SHP77 (cell line): Measurements from ENCODE around the gene RITA1.
A peak's percentile ranks its signal among the peaks of the same experiment; 100 is the strongest.
"Not testable (repeated sequence)": the region's sequence is repeated elsewhere in the genome, so short reads cannot be mapped to it uniquely, and the experiment has no call there.

Source experiments
- DNase-seq, 2 experiments: peaks; one replicate each; lab custom pipeline; 2025; lab: John Stamatoyannopoulos, UW

Gene RITA1

GRCh38 chr12:113202300-113203075 lies 17.0 kb downstream of the RITA1 start:
- DNase-seq, result no peak

GRCh38 chr12:113203852-113204760 lies 18.6 kb downstream of the RITA1 start:
- no peak for DNase-seq

GRCh38 chr12:113204804-113205203 lies 19.3 kb downstream of the RITA1 start:
- no peak for DNase-seq

GRCh38 chr12:113206802-113207201 lies 21.3 kb downstream of the RITA1 start:
- not testable (repeated sequence) for DNase-seq

GRCh38 chr12:113207613-113208040 lies 22.1 kb downstream of the RITA1 start:
- no peak for DNase-seq

GRCh38 chr12:113208041-113208934 lies 22.8 kb downstream of the RITA1 start:
- DNase-seq, result no peak

- DNase-seq, result no peak
These were observed 25.6 kb downstream of the RITA1 start for GRCh38 chr12:113211160-113211559.

- no peak for DNase-seq
These were observed 29.4 kb downstream of the RITA1 start for GRCh38 chr12:113214895-113215400.

GRCh38 chr12:113216027-113216426 lies 30.5 kb downstream of the RITA1 start:
- no peak for DNase-seq

GRCh38 chr12:113220593-113221180 lies 35.2 kb downstream of the RITA1 start:
- peak in 1 of 2 experiments; percentile 50 for DNase-seq

GRCh38 chr12:113221181-113221996 lies 35.9 kb downstream of the RITA1 start, which contains the start of gene TPCN1:
Gene TPCN1 (plus strand): TSS chr12:113221464. CDS start chr12:113226853, 5,389 bp downstream.
- DNase-seq, result peak; percentile 100

GRCh38 chr12:113221997-113222729 lies 36.6 kb downstream of the RITA1 start:
- peak in 1 of 2 experiments; percentile 15 for DNase-seq

GRCh38 chr12:113222730-113223531 lies 37.4 kb downstream of the RITA1 start:
- DNase-seq, result peak; percentile 81 to 89

- DNase-seq, result no peak
These were observed 39.4 kb downstream of the RITA1 start for GRCh38 chr12:113224955-113225354.

GRCh38 chr12:113226696-113227568 lies 41.4 kb downstream of the RITA1 start:
- no peak for DNase-seq

GRCh38 chr12:113227686-113228391 lies 42.3 kb downstream of the RITA1 start:
- no peak for DNase-seq
